Stimulated activated CD4-positive, alpha-beta T cell treated with anti-CD3 and anti-CD28 coated beads, TNF-alpha, amount 100 ng/mL, for 48 hours (primary cell): ENCODE measurements around the gene PDE4D.
A peak's percentile ranks its signal among the peaks of the same experiment; 100 is the strongest.
"Not testable (repeated sequence)": the region's sequence is repeated elsewhere in the genome, so short reads cannot be mapped to it uniquely, and the experiment has no call there.

ENCODE experiments used
- DNase-seq, 3 donors: peaks; one replicate each; pipeline ENCODE4 v3.0.0-alpha.2; 2020; ENCODE audit warnings: low read depth in 3 of 3

PDE4D gene

DNA sequence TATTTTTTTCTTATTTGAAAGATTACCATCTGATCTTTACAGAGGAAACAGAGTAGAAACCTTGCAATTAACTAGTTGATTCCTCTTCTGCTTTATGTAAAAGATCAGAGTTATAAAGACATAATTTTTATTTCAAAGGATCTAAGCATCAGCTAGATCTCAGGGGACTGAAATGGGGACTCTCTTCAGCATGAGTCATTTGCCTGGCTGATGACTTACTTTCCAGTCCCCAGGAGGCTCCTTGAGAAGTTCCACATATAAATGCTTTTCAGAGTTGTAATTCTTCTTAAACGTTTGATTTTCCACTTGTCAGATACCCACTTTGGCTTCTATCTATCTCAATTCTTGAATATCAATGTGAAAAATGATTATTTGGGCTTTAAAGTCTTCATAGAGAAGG lies 921.2 kb downstream of the PDE4D start:
- no peak for DNase-seq

DNA sequence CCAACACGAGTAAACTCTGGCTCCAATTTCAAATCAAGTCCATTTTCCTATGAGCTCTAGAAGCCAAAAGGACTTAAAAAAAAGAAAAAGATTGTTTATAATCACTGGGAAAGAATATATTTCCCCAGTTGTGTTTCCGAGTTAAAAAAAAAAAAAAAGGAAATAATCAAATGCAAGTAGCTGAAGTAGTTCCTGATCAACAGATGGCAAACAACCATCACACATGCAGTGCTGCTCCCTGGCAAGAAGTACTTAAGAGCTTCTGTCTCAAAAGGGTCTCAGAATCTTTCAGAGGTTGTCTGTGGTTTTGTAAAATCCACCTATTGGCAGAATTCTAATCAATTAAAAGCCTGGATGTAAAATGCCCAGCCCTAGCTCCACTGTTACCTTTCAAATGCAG lies 922.8 kb downstream of the PDE4D start:
- no peak for DNase-seq

DNA sequence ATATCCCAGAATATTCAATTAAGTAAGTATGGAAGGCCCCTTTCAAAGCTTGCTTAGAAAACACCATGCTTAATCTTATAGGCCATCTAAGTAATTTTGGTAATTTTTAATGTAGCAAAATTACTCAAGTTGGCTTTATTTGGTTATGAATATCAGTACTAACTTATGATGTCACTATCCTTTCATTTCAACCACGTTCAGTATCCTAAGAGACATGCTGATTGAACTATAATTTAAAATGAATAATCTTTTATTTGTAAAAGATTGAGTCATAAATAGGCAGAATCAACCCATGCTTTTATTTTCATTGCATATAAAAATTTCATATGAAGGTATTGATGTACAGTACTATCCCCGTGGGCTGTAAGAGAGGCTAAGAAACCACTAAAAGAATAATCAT lies 923.7 kb downstream of the PDE4D start:
- DNase-seq: no peak

DNA sequence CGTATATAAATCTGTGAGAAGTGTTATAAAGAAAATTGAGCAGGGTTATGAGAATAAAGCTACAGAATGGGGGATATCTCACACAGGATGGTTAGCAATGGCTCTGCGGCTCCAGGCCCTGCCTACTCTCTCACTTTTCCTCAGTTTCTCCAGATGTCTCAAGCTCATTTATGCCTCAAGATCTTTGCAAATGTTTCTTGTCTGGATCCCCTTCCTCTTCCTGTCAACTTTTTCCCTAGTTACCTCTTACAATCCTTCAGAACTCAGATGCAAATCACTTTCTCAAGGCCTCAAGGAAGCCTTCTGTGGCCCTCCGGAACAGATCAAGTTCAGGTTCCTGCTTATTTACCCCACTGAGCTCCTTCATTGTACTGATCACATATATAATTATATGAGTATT lies 924.3 kb downstream of the PDE4D start:
- DNase-seq: no peak

DNA sequence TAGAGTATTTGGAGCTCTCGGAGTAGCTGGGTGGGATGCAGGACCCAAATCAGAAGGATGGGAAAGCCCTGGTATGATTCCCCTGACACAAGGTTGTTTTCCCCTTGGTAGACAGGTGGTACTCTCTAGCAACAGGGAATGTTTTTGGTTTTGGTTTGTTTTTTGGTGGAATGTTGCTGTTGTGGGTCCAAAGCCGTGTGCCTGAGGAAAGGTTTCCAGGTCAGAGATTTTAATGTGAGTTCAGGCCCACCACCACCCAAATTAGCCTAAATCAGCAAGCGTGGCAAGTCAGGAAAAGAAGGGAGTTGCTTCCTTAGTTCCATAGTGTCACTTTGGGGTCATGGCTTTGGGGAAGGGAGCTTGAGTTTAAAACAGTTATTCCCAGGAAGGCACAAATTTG lies 925.2 kb downstream of the PDE4D start:
- no peak for DNase-seq

DNA sequence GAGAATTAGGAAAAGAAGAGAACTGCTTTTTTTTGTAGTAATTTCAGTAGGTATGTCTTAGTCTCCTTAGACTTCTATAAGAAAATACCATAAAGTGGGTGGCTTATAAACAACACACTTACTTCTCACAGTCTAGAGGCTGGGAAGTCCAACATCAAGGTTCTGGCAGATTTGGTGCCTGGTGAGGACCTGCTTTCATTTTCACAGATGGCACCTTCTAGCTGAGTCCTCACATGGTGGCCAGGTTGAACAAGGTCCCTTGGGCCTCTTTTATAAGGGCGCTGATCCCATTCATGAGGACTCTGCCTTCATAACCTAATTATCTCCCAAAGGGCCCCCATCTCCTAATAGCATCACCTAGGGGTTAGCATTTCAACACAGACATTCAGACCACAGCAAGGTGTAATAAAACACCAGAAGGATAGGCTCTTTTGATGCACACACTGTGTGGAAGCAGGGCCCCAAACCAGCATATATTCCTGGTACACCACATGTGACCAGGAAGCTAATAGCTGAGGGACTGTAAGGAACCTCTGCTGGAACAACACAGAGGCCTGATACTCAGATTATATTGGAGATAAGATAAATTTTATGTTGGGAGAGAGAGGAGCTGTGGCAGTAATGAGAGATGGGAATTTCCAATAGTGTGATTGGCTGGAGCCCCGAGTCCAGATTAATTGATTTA lies 925.8 kb downstream of the PDE4D start:
- no peak for DNase-seq

DNA sequence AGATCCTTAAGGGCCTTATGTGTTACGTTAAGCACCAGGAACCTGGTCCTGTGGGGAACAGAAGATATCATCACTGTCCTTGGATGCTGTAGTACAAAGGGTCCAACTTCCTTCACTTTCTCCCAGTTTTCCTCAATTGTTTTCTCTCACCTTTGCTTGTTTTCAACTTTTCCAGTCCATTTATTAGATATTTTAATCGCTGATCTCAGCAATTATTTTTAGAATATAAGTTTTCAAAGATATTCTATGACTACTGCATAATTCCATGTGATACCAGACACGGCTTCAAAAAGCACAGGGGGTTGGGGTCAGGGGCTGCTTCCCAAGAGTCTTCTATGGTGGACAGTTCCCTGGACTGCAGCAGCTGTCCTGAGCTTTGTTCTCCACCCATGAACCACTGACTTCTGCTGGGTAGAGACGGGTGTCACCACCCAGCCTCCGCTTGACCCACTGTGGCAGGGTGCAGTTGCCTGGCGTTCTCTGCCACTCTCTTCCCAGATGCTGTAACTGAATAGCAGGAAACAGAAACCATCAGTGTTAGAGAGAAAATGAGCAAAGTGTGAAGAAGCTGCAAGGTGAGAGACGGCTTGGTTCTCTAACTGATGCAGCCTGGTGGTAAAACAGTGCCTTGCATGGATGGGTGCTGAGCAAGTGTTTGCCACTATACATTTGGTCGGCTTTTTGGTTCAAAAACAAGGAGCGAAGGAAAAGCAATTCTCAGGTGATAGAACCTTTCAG lies 927.7 kb downstream of the PDE4D start:
- DNase-seq: no peak

DNA sequence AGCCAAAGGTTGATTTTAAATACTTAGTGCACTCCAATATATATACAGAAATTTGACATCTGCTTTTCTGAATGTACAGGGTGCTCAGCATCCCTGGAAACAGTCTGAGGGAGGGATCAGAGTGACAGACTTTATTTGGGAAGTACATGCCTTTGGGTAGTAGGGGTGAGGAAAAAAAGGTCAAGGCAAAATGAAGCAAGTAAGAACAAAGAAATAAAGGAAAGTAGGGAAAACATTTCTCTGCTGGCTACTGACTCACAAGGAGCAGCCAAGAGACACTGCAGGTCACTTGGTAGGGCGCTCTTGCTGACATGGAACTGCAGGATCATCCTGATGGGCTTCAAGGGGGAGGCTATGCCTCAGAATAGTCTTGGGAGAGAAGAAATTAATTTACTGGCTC lies 929.7 kb downstream of the PDE4D start:
- no peak for DNase-seq

DNA sequence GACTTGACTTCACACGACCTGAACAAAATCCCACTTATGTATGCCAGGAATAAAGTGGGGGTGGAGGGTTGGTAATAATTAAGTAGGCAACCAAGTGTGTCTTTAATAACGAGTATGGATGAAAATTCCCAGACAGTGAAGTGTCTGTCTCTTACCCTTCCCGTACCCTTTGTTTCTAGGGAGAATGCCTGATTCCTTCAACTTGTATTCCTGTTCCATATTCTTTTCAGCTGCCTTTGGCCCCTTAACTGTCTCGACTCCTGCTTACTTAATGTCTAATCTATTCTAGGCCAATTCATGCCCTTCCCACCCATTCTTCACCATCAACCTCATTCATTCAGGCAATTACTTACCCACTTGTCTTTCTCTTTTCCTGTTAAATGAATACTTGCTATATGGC lies 930.2 kb downstream of the PDE4D start:
- DNase-seq: no peak

DNA sequence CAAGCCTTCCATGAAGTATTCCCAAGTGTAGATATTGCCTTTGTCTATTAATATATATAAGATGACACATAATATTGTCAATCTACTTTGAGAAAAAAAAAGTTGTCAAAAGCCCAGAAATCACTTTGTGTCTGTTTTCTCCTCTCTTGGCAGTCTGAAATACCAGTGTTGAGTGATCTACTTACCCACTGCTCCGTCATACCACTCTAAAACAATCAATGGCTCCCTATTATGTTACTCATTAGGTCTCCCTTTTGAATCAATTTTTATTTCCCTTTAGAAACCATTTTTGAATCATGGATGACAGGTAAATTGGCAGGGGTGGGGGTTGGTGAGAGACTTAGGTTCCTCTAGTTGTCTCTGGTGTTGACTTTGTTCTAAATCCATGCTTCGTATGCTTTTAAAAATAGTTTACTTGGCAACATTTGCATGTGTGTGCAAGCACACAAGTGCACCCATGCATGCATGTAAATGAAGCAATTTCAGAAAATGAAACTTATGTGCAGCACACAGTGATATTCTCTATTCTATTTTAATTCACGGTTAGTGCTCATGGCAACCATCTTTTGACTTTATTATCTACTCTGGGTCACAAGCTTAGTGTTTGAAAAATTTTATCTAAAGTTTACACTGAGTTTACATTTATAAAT lies 931.8 kb downstream of the PDE4D start:
- no peak for DNase-seq

DNA sequence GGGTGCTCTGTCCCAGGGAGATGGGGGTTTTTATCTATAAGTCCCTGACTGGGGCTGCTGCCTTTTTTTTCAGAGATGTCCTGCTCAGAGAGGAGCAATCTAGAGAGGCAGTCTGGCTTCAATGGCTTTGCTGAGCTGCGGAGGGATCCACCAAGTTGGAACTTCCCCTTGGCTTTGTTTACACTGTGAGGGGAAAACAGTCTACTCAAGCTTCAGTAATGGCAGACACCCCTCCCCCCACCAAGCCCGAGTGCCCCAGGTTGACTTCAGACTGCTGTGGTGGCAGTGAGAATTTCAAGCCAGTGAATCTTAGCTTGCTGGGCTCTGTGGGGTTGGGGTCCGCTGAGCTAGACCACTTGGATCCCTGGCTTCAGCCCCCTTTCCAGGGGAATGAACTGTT lies 934.8 kb downstream of the PDE4D start:
- no peak for DNase-seq

DNA sequence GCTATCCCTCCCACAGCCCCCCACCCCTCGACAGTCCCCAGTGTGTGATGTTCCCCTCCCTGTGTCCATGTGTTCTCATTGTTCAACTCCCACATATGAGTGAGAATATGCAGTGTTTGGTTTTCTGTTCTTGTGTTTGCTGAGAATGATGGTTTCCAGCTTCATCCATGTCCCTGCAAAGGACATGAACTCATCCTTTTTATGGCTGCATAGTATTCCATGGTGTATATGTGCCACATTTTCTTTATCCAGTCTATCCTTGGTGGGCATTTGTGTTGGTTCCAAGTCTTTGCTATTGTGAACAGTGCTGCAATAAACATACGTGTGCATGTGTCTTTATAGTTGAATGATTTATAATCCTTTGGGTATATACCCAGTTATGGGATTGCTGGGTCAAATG lies 940.3 kb downstream of the PDE4D start:
- DNase-seq: not testable (repeated sequence)

DNA sequence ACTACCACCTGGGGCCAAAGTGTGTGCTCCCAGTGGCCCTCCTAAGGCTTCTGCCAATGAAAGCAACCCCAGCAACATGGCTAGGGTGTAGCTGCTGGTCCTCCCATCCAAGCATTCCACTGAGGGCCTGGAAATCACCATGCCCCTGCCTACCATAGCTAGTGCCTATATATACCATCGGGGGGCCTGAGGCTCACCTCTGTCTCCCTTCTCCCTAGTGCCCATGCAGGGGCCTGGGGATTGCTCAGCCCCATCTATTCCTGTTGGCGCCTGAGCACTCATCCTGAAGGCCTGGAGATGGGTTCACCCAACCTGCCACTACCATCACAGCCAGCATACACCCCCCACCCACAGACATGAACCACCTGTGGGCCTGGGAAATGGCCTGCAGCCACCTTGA lies 943.3 kb downstream of the PDE4D start:
- DNase-seq: no peak

DNA sequence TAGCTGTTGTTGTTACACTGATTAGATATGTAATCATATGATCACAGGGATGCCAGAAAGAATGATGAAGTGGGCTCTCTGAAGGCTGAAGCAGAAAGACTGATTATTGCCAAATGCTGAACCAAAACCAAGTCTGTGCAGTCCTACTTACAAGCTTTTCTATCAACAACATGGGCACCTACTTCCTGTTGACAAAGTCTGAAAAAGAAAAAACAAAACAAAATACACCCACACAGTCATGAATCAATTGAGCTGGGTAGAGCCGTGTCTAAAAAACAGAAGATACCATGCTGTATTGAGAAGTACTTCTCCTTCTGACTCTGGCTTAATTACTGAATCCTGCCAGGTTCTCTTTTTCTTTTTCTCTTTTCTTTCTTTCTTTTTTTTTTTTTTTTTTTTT lies 947.3 kb downstream of the PDE4D start:
- DNase-seq: no peak

DNA sequence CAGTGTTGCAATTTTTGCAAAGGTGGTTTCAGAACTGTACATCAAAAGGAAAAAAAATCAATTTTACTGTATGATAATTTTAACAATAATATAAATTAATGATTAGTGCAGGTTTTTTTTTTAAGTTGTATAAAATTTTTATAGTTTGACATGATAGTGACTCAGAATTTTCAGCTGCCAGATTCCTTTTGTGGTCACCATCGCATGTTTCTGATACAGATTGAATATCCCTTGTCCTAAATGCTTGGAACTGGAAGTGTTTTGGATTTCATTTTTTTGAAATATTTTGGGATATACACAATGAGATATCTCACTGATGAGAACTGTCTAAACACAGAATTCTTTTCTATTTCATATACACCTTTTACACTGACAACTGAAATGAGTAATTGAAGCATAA lies 949.3 kb downstream of the PDE4D start:
- no peak for DNase-seq

DNA sequence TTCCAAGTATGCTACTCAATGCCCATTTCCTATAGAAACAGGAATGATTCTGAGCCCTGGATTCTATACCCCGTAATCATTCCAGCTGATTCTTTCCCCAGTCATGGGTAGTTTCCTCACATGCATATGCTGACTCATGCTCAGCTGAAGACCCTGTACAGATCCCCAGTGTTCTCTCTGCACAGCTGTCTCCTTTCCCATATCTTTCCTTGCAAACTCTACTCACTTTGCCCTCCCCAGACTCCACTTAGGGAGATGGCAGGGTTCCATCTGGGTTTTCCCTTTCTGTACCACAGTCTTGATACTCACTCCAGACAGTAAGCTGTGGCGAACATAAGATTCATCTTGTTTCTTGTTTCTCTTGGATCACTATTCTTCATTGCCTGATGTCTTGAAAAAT lies 953.1 kb downstream of the PDE4D start:
- DNase-seq: no peak

DNA sequence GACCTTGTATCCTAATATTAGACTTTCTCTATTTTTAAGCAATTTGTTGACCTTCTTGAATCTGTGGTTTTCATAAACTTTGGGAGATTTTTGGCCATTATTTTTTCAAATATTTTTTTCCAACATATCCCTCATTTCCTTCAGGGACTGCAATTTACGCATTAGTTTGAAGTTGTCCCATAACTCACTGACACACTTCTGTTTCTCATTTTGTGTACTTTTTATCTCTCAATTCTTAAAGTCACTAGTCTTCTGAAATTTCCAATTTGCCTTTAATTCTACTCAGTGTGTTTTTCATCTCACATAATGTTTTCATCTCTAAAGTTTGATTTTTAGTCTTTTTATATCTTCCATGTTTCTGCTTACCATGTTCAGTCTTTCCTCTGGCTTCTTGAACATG lies 953.9 kb downstream of the PDE4D start:
- DNase-seq: no peak

DNA sequence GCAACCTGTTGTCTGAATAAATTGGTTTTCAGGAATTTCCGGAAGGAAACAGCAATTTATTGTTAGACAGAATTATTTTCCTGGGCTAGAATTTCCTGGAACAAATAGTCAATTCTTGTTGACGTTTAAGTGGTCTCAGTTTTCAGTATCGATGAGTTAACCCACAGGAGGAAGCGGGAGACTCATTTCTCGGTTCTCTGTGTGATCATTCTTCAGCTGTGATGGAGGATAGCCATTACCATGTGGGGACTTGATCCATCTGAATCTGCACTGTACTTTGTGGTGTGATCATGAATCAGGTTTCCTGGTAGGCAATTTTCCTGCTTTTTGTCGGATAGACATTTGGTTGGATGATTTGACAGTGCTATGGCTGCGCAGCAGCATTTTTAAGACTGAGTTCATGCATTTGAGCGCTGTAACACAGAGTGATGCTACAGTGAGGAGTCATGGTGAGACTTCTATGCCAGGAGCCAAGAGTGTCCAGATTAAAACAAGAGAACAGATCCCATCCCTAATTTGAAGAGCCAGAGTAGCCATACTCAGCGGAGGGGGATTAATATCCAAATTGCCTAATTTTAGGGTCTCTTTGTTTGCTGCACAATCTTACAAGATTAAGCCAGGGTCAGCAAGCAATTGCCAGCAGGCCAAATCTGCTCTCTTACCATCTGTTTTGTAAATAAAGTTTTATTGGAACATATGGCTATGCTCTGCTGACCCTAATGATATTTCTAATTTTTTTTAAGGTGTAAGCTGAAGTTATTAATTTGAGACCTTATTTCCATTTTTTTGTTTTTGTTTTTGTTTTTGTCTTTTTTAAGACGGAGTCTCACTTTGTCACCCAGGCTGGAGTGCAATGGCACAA lies 954.7 kb downstream of the PDE4D start:
- DNase-seq: no peak

DNA sequence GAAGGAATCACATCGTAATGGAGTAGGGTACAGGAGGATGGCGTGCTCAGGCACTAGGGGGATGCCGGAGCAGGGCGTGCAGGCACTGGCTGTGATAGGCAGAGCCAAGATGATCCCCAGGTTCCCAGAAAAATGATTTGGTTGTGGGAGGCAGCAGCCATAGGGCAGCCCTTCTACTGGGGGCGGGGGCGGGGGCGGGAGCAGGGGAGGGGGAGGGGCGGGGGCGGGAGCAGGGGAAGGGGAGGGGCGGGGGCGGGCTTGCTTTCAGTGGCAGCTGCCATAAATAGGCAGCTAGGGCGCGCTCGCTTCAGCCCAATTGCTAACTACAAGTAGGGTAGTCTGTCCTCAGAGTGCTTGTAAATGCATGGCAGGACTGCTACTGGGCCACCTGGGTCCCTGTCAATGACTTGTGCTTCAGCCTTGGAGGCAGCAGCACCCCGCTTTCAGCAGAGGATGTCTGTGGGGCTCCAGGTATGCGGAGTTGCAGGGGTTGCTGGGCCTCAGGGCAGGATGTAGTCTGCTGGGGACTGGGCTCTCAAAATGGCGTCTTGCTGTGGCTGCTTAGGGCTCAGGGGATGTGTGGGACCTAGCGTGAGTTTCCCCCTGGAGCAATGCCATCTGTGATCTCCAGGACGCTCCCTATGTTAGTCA lies 956.4 kb downstream of the PDE4D start:
- no peak for DNase-seq

DNA sequence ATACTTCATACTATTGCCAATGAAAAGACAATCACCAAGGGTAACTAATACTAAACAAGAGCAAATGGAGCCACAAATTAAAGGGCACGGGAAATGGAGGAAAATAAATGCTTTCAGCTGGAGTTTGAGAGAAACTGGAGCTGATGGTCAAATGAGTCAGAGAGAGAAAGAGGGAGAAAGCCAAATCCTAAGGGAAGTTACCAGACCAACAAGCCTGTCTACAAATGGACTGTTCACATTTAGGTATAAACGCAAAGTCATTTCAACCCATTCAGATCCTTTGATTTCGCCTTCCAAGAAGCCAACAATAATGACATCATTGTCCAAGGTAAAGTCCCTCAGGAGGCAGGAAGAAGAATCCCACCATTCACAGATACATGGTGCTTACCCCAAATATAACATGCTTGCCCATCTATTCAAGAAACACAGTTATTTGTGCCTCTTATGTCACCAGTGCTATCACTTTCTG lies 958.9 kb downstream of the PDE4D start:
- DNase-seq: no peak

DNA sequence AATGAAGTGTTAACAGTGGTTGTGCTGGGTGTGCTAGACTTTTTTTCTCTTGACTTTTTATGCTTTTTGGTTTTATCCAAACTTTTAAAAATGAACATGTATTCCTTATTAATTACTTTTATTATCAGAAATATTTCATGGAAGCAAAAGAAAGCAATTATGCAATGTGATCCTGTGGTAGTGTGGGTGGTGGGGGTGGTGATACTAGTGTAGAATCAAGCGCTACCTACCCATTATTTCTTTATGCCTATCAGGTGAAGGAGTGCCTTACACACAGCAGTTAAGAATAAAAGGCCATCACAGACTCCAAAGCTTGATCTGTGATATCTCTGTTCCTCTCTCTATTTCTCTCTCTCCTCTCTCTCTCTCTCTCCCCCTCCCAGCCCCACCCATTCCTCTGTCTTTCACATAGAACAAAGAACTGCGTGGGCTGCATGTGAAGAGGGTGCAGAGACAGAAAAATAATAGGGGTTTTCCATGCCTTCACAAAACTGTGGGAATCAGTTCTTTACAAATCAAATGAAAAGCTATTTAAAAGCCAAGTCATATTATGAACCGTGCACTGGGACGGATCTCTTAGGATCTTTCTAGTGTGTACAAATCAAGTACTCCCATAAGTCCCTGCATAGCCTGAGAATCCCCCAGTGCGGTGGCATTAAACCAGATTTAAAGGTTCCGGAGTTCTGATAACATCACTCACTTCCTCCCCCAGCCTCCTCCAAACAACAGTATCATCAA lies 959.5 kb downstream of the PDE4D start:
- peak in 2 of 3 donors; percentile 7 to 15 for DNase-seq
